GM23338 (cell line): Measurements from ENCODE around the gene FANCC.

Experiments
- CTCF ChIP-seq, 2 experiments: fragments of 200-600 bp in 1 of 2; sonication (generic) in 1 of 2; conservative IDR thresholded peaks; 2 replicates each; pipeline versions ENCODE4 v1.5.1 to v1.6.1; 2016 to 2017; ENCODE audit warnings: antibody characterized with exemption in 2 of 2, low read depth in 2 of 2, mild to moderate bottlenecking in 2 of 2, moderate library complexity in 1 of 2
- EZH2 ChIP-seq: fragments of 200-600 bp; sonication (generic); IDR thresholded peaks from one replicate; pipeline ENCODE4 v1.8.0; 2017; ENCODE audit warnings: antibody characterized with exemption, mild to moderate bottlenecking, low read depth; ENCODE audit not compliant: unreplicated experiment
- EZH2phosphoT487 ChIP-seq: fragments of 200-600 bp; sonication (generic); IDR thresholded peaks from one replicate; pipeline ENCODE4 v1.8.1; 2018; ENCODE audit warnings: antibody characterized with exemption; ENCODE audit not compliant: unreplicated experiment
- POLR2AphosphoS5 ChIP-seq: IDR thresholded peaks from 2 replicates; pipeline ENCODE4 v1.6.1; 2016; ENCODE audit warnings: antibody characterized with exemption, low read depth

GRCh38 chr9:95053611-95054570, 263.6 kb downstream of the FANCC start:
- no peak for TF ChIP-seq CTCF (conservative IDR thresholded peaks at IDR 0.05; ENCODE audit: low read depth in 2 of 2)
- TF ChIP-seq EZH2 = no peak
- no peak for TF ChIP-seq POLR2AphosphoS5
- no peak for TF ChIP-seq EZH2phosphoT487
